ENCODE measurements around the gene KRT73. TPM values are rescaled to one million over a fixed set of nuclear protein-coding genes. Genes with fewer than 3 reads are reported as not detected.
A peak's percentile ranks its signal among the peaks of the same experiment; 100 is the strongest.

Gene KRT73
- 1 to 10 TPM in 1 of 2 donors, under 1 TPM in 1; 0.98 to 4.9 TPM for total RNA-seq

GRCh38 chr12:52618216-52618615 is at the start of gene KRT73:
TSS of gene KRT73 (minus strand) at chr12:52618559. CDS start at chr12:52618524, 35 bp downstream.
- Mint-ChIP-seq H3K9me3 (peaks cover 0 to 4% of the 10 kb centered on the region in 2 donors), H3K27ac (peak within 1 kb of the TSS in 1 of 2 donors; percentile 64)

GRCh38 chr12:52667931-52668330 is 49.6 kb upstream of the KRT73 start:
- DNase-seq (ENCODE audit: low spot score in 2 of 2) (no peak), ATAC-seq (no peak)
- H3K27ac Mint-ChIP-seq = no peak overlapping the region
- H3K9me3 Mint-ChIP-seq = no peaks in the 10 kb centered on the region
- H3K36me3 Mint-ChIP-seq = no peaks in the 10 kb centered on the region

More at GRCh38 chr12:52618216-52618615, at the start of gene KRT73:
- no peak for DNase-seq (ENCODE audit: low spot score in 2 of 2)
- peaks cover 0 to 19% of the 10 kb centered on the region in 2 donors for H3K36me3 Mint-ChIP-seq
- no peak for ATAC-seq

GRCh38 chr12:52667509-52667908 is 49.1 kb upstream of the KRT73 start:
- no peaks in the 10 kb centered on the region for H3K36me3 Mint-ChIP-seq
- H3K27ac Mint-ChIP-seq = no peak overlapping the region
- no peak for ATAC-seq
- DNase-seq (ENCODE audit: low spot score in 2 of 2) = no peak
- no peaks in the 10 kb centered on the region for H3K9me3 Mint-ChIP-seq

- no peak for ATAC-seq
- no peak for DNase-seq (ENCODE audit: low spot score in 2 of 2)
- Mint-ChIP-seq H3K27ac (no peak overlapping the region), H3K36me3 (no peaks in the 10 kb centered on the region), H3K9me3 (no peaks in the 10 kb centered on the region)
These were observed 48.1 kb upstream of the KRT73 start for GRCh38 chr12:52666471-52666870.

- H3K9me3 Mint-ChIP-seq = no peaks in the 10 kb centered on the region
These were observed 45.1 kb upstream of the KRT73 start for GRCh38 chr12:52663420-52663819.

GRCh38 chr12:52662918-52663229 is 44.5 kb upstream of the KRT73 start:
- Mint-ChIP-seq H3K36me3 (no peaks in the 10 kb centered on the region), H3K27ac (no peak overlapping the region), H3K9me3 (no peaks in the 10 kb centered on the region)
- DNase-seq (ENCODE audit: low spot score in 2 of 2) (no peak), ATAC-seq (no peak)

More at GRCh38 chr12:52663420-52663819, 45.1 kb upstream of the KRT73 start:
- DNase-seq (ENCODE audit: low spot score in 2 of 2) (no peak), ATAC-seq (no peak)
- H3K36me3 Mint-ChIP-seq = no peaks in the 10 kb centered on the region
- no peak overlapping the region for H3K27ac Mint-ChIP-seq

GRCh38 chr12:52662093-52662917 is 43.9 kb upstream of the KRT73 start:
- no peak for DNase-seq (ENCODE audit: low spot score in 2 of 2)
- H3K36me3 Mint-ChIP-seq = no peaks in the 10 kb centered on the region
- H3K9me3 Mint-ChIP-seq = no peaks in the 10 kb centered on the region
- H3K27ac Mint-ChIP-seq = no peak overlapping the region
- no peak for ATAC-seq

GRCh38 chr12:52661668-52662067 is 43.3 kb upstream of the KRT73 start:
- no peak for ATAC-seq
- DNase-seq (ENCODE audit: low spot score in 2 of 2) = no peak
- H3K27ac Mint-ChIP-seq = no peak overlapping the region
- H3K9me3 Mint-ChIP-seq = no peaks in the 10 kb centered on the region
- no peaks in the 10 kb centered on the region for H3K36me3 Mint-ChIP-seq

GRCh38 chr12:52660934-52661499 is 42.7 kb upstream of the KRT73 start:
- Mint-ChIP-seq H3K27ac (no peak overlapping the region), H3K36me3 (no peaks in the 10 kb centered on the region), H3K9me3 (no peaks in the 10 kb centered on the region)
- DNase-seq (ENCODE audit: low spot score in 2 of 2) (no peak), ATAC-seq (no peak)

- ATAC-seq (no peak), DNase-seq (ENCODE audit: low spot score in 2 of 2) (no peak)
- Mint-ChIP-seq H3K36me3 (no peaks in the 10 kb centered on the region), H3K27ac (no peak overlapping the region), H3K9me3 (no peaks in the 10 kb centered on the region)
These were observed 41.6 kb upstream of the KRT73 start for GRCh38 chr12:52659951-52660350.

- DNase-seq (ENCODE audit: low spot score in 2 of 2) (no peak), ATAC-seq (no peak)
- H3K36me3 Mint-ChIP-seq = no peaks in the 10 kb centered on the region
- H3K27ac Mint-ChIP-seq = no peak overlapping the region
- H3K9me3 Mint-ChIP-seq = no peaks in the 10 kb centered on the region
These were observed 41.0 kb upstream of the KRT73 start for GRCh38 chr12:52659395-52659794.

- no peak overlapping the region for H3K27ac Mint-ChIP-seq
- ATAC-seq = no peak
- no peaks in the 10 kb centered on the region for H3K9me3 Mint-ChIP-seq
- DNase-seq (ENCODE audit: low spot score in 2 of 2) = no peak
- no peaks in the 10 kb centered on the region for H3K36me3 Mint-ChIP-seq
These were observed 39.8 kb upstream of the KRT73 start for GRCh38 chr12:52658196-52658595.

GRCh38 chr12:52657250-52657902 is 39.0 kb upstream of the KRT73 start:
- peak overlapping the region in 1 of 2 donors; percentile 43 for H3K27ac Mint-ChIP-seq
- H3K9me3 Mint-ChIP-seq = no peaks in the 10 kb centered on the region
- no peaks in the 10 kb centered on the region for H3K36me3 Mint-ChIP-seq
- DNase-seq (ENCODE audit: low spot score in 2 of 2) (no peak), ATAC-seq (no peak)

GRCh38 chr12:52656616-52657015 is 38.3 kb upstream of the KRT73 start:
- no peaks in the 10 kb centered on the region for H3K36me3 Mint-ChIP-seq
- peak overlapping the region in 1 of 2 donors; percentile 43 for H3K27ac Mint-ChIP-seq
- no peak for ATAC-seq

GRCh38 chr12:52655720-52656124 is 37.4 kb upstream of the KRT73 start:
- DNase-seq (ENCODE audit: low spot score in 2 of 2) (no peak), ATAC-seq (no peak)
- no peaks in the 10 kb centered on the region for H3K9me3 Mint-ChIP-seq
- H3K36me3 Mint-ChIP-seq = no peaks in the 10 kb centered on the region
- peak overlapping the region in 1 of 2 donors; percentile 79 for H3K27ac Mint-ChIP-seq

More at GRCh38 chr12:52656616-52657015, 38.3 kb upstream of the KRT73 start:
- DNase-seq (ENCODE audit: low spot score in 2 of 2) = no peak
- H3K9me3 Mint-ChIP-seq = no peaks in the 10 kb centered on the region

- Mint-ChIP-seq H3K27ac (no peak overlapping the region), H3K36me3 (no peaks in the 10 kb centered on the region), H3K9me3 (no peaks in the 10 kb centered on the region)
- ATAC-seq = no peak
- no peak for DNase-seq (ENCODE audit: low spot score in 2 of 2)
These were observed 36.9 kb upstream of the KRT73 start for GRCh38 chr12:52655251-52655650.

GRCh38 chr12:52651726-52652261 is 33.4 kb upstream of the KRT73 start, which contains the start of gene KRT2:
TSS of gene KRT2 (minus strand) at chr12:52652211. CDS start at chr12:52652142, 69 bp downstream.
- H3K27ac Mint-ChIP-seq = no peak within 1 kb of the TSS

More at GRCh38 chr12:52651726-52652261, 33.4 kb upstream of the KRT73 start, which contains the start of gene KRT2:
- no peak for DNase-seq (ENCODE audit: low spot score in 2 of 2)
- Mint-ChIP-seq H3K36me3 (no peaks in the 10 kb centered on the region), H3K9me3 (no peaks in the 10 kb centered on the region)
- no peak for ATAC-seq
